ENCODE measurements around the gene TTI1.

- TF ChIP-seq ZBTB7A (IDR thresholded peaks at IDR 0.05; ENCODE audit: low read depth) (no peak), EGR1 (IDR thresholded peaks at IDR 0.05) (no peak), RAD21 (IDR thresholded peaks at IDR 0.05; ENCODE audit: low read depth) (no peak), REST (IDR thresholded peaks at IDR 0.05; ENCODE audit: low read depth) (no peak), TAF1 (IDR thresholded peaks at IDR 0.05; ENCODE audit: low read depth) (no peak), MAX (IDR thresholded peaks at IDR 0.05) (no peak), EP300 (IDR thresholded peaks at IDR 0.05; ENCODE audit: borderline replicate concordance) (no peak), CEBPB (IDR thresholded peaks at IDR 0.05) (no peak), YY1 (IDR thresholded peaks at IDR 0.05; ENCODE audit: low read depth) (no peak), NFIC (IDR thresholded peaks at IDR 0.05) (no peak), TEAD4 (IDR thresholded peaks at IDR 0.05) (peak; percentile 35; the same call in 1 of the 2 replicates), CREB1 (IDR thresholded peaks at IDR 0.05; ENCODE audit: low read depth) (no peak)
Measured at GRCh38 chr20:38049800-38050199, 16.5 kb upstream of the TTI1 start.

All from Ishikawa (cell line).